ENCODE results near the gene FKBP14. TPM values are rescaled to one million over a fixed set of nuclear protein-coding genes. Genes with fewer than 3 reads are reported as not detected.

Gene FKBP14
- total and polyA plus RNA-seq, 2 of the 8 experiments (the other 6 are each of a cell fraction or from before 2014, with no cell fraction given), result 3.2 to 20.7 TPM

GRCh38 chr7:29968683-29969395 lies 57.7 kb downstream of the FKBP14 start:
- Histone ChIP-seq H3K56ac (replicated peaks; ENCODE audit: insufficient read length, low read depth, low read length) (no peak overlapping the region), H3K27ac (ENCODE audit: low read depth, low read length) (no peak overlapping the region; the same call in 1 of the 2 replicates), H3K9ac (replicated peaks in 1 of 4; ENCODE audit: extremely low read depth in 1 of 4, low read depth in 3 of 4, low read length in 3 of 4) (no peak overlapping the region), H4K20me1 (replicated peaks in 1 of 2; ENCODE audit: control insufficient read depth in 1 of 2, insufficient read depth in 2 of 2, low read length in 2 of 2) (peaks cover 2 to 5% of the 10 kb centered on the region in 2 experiments), H2AK5ac (ENCODE audit: low read depth, low read length) (no peak overlapping the region), H2BK5ac (ENCODE audit: low read depth, low read length) (no peak overlapping the region), H3K27me3 (replicated peaks in 1 of 4; ENCODE audit: control insufficient read depth in 3 of 4, extremely low read depth in 1 of 4, insufficient read depth in 3 of 4, low read length in 3 of 4) (no peaks in the 10 kb centered on the region), H3K23ac (ENCODE audit: insufficient read length) (no peak overlapping the region), H3K9me3 (ENCODE audit: insufficient read depth in 2 of 2, low read depth in 1 of 2, low read length in 1 of 2) (no peaks in the 10 kb centered on the region), H3K4me1 (replicated peaks in 1 of 4; ENCODE audit: control insufficient read depth in 3 of 4, insufficient read depth in 4 of 4, low read length in 3 of 4) (no peaks in the 10 kb centered on the region), H2BK20ac (ENCODE audit: low read length) (no peak overlapping the region), H3K36me3 (ENCODE audit: control insufficient read depth in 2 of 4, insufficient read depth in 4 of 4, low read length in 3 of 4) (peaks cover 0 to 14% (median 5%) of the 10 kb centered on the region in 4 experiments; a peak in 5 of 8 replicates), H3K23me2 (ENCODE audit: low read depth, low read length) (no peaks in the 10 kb centered on the region), H3K79me1 (ENCODE audit: low read depth, low read length) (peaks cover 4% of the 10 kb centered on the region; the same call in 1 of the 2 replicates), H4K8ac (ENCODE audit: extremely low read depth, insufficient read depth, low read length) (no peak overlapping the region), H3K79me2 (ENCODE audit: control insufficient read depth in 1 of 2, insufficient read depth in 2 of 2, low read length in 2 of 2) (peaks cover 4 to 44% of the 10 kb centered on the region in 2 experiments; a peak in 2 of 4 replicates), H2BK120ac (replicated peaks; ENCODE audit: low read depth, low read length) (no peak overlapping the region), H4K91ac (replicated peaks; ENCODE audit: insufficient read length, low read length) (no peak overlapping the region), H2BK12ac (ENCODE audit: low read depth, low read length) (no peak overlapping the region), H3K4me2 (ENCODE audit: insufficient read depth in 1 of 2, low read depth in 2 of 2, low read length in 2 of 2) (no peak overlapping the region), H2AFZ (ENCODE audit: low read length) (no peak overlapping the region), H3K4me3 (ENCODE audit: extremely low read depth in 1 of 4, insufficient read depth in 2 of 4, low read depth in 3 of 4, low read length in 4 of 4) (no peak overlapping the region), H3K4ac (replicated peaks; ENCODE audit: insufficient read length, low read depth, low read length) (no peak overlapping the region), H3K14ac (ENCODE audit: insufficient read length) (no peak overlapping the region), H2BK15ac (ENCODE audit: low read length) (no peak overlapping the region), H3K18ac (ENCODE audit: extremely low read depth, low read length) (no peak overlapping the region), H4K5ac (ENCODE audit: insufficient read length, low read depth, low read length) (no peak overlapping the region)
- WGBS, 2 experiments (ENCODE audit: extremely low coverage in 1 of 2, insufficient coverage in 1 of 2, insufficient read length in 1 of 2, insufficient replicate concordance in 2 of 2, low coverage in 1 of 2, low lambda C conversion rate in 2 of 2, missing lambda C conversion rate in 1 of 2), result 93% methylated on average over 12 of the region's 12 CpGs; no CpG with 5 or more reads in 1 of the 2 experiments
- ChIA-PET POLR2A (ENCODE audit: partially characterized antibody) (interaction anchor here (0.6 kb wide), 1 partner anchor 10 kb away, joined by 3 read pairs; no protein-coding TSS in a partner anchor), CTCF (ENCODE audit: partially characterized antibody) (interaction anchor here (0.9 to 3.7 kb wide), 6 partner anchors 10 to 94 kb away, joined by 3 to 12 read pairs (median 8); no protein-coding TSS in a partner anchor)
- DNase-seq (ENCODE audit: low read depth in 1 of 2, low spot score in 2 of 2) (no peak), FAIRE-seq (no peak)
- TF ChIP-seq NRF1 (IDR thresholded peaks at IDR 0.05; ENCODE audit: low read depth, low read length) (no peak), ATF3 (IDR thresholded peaks at IDR 0.05; ENCODE audit: insufficient read depth, low read depth, low read length) (no peak), RXRA (IDR thresholded peaks at IDR 0.05; ENCODE audit: insufficient read depth, low read depth, low read length) (no peak), CEBPB (IDR thresholded peaks at IDR 0.05; ENCODE audit: low read depth, low read length) (no peak), ATF2 (IDR thresholded peaks at IDR 0.05; ENCODE audit: low read length) (no peak), KDM5A (IDR thresholded peaks at IDR 0.05; ENCODE audit: low read length) (no peak), RBBP5 (IDR thresholded peaks at IDR 0.05; ENCODE audit: borderline replicate concordance, low read depth, low read length) (no peak), RFX5 (IDR thresholded peaks at IDR 0.05; ENCODE audit: borderline replicate concordance, low read depth, low read length) (no peak), TAF7 (optimal IDR thresholded peaks at IDR 0.05; ENCODE audit: borderline replicate concordance, low read depth, low read length) (no peak), TCF12 (IDR thresholded peaks at IDR 0.05; ENCODE audit: low read depth, low read length) (no peak)

Measured in H1 (cell line).